Measurements from ENCODE around the gene SPR.

Gene SPR

GRCh38 chr2:72887032-72887739, at the start of gene SPR:
SPR (plus strand) TSS chr2:72887408; CDS start chr2:72887433, 25 bp downstream.
- in situ Hi-C loops (cut with HindIII; ENCODE audit: low sequenced_read_pairs): loop anchor here (5.0 to 25.0 kb wide), 2 partner anchors 105 to 300 kb away; no protein-coding TSS in a partner anchor

- in situ Hi-C loops (cut with HindIII; ENCODE audit: low sequenced_read_pairs): no loop called here
Observed at GRCh38 chr2:72840066-72840465, 47.1 kb upstream of the SPR start.

- in situ Hi-C loops (cut with HindIII; ENCODE audit: low sequenced_read_pairs): no loop called here
Observed at GRCh38 chr2:72841462-72842125, 45.6 kb upstream of the SPR start.

GRCh38 chr2:72843301-72843700, 43.9 kb upstream of the SPR start:
- in situ Hi-C loops (cut with HindIII; ENCODE audit: low sequenced_read_pairs): no loop called here

GRCh38 chr2:72846171-72847095, 40.8 kb upstream of the SPR start:
- in situ Hi-C loops (cut with HindIII; ENCODE audit: low sequenced_read_pairs): no loop called here

- in situ Hi-C loops (cut with HindIII; ENCODE audit: low sequenced_read_pairs): no loop called here
Observed at GRCh38 chr2:72847534-72848315, 39.5 kb upstream of the SPR start.

GRCh38 chr2:72848436-72849137, 38.6 kb upstream of the SPR start:
- in situ Hi-C loops (cut with HindIII; ENCODE audit: low sequenced_read_pairs): no loop called here

GRCh38 chr2:72849138-72849462, 38.1 kb upstream of the SPR start:
- in situ Hi-C loops (cut with HindIII; ENCODE audit: low sequenced_read_pairs): no loop called here

- in situ Hi-C loops (cut with HindIII; ENCODE audit: low sequenced_read_pairs): no loop called here
Observed at GRCh38 chr2:72851333-72851732, 35.9 kb upstream of the SPR start.

GRCh38 chr2:72859831-72860262, 27.4 kb upstream of the SPR start:
- in situ Hi-C loops (cut with HindIII; ENCODE audit: low sequenced_read_pairs): no loop called here

- in situ Hi-C loops (cut with HindIII; ENCODE audit: low sequenced_read_pairs): no loop called here
Observed at GRCh38 chr2:72862239-72862988, 24.8 kb upstream of the SPR start.

GRCh38 chr2:72863046-72863445, 24.2 kb upstream of the SPR start:
- in situ Hi-C loops (cut with HindIII; ENCODE audit: low sequenced_read_pairs): no loop called here

- in situ Hi-C loops (cut with HindIII; ENCODE audit: low sequenced_read_pairs): no loop called here
Observed at GRCh38 chr2:72864500-72864899, 22.7 kb upstream of the SPR start.

- in situ Hi-C loops (cut with HindIII; ENCODE audit: low sequenced_read_pairs): no loop called here
Observed at GRCh38 chr2:72871060-72871459, 16.1 kb upstream of the SPR start.

- in situ Hi-C loops (cut with HindIII; ENCODE audit: low sequenced_read_pairs): no loop called here
Observed at GRCh38 chr2:72871880-72872279, 15.3 kb upstream of the SPR start.

- in situ Hi-C loops (cut with HindIII; ENCODE audit: low sequenced_read_pairs): loop anchor here (25.0 kb wide), 1 partner anchor 304 kb away; no protein-coding TSS in a partner anchor
Observed at GRCh38 chr2:72883356-72883962, 3.7 kb upstream of the SPR start.

- in situ Hi-C loops (cut with HindIII; ENCODE audit: low sequenced_read_pairs): loop anchor here (5.0 to 25.0 kb wide), 2 partner anchors 104 to 301 kb away; no protein-coding TSS in a partner anchor
Observed at GRCh38 chr2:72886505-72887031, 640 bp upstream of the SPR start.

GRCh38 chr2:72887740-72888437, 681 bp downstream of the SPR start:
- in situ Hi-C loops (cut with HindIII; ENCODE audit: low sequenced_read_pairs): loop anchor here (5.0 to 25.0 kb wide), 2 partner anchors 106 to 299 kb away; no protein-coding TSS in a partner anchor
